HCT116 (cell line): ENCODE results near the gene ASCC1. TPM values are rescaled to one million over a fixed set of nuclear protein-coding genes. Genes with fewer than 3 reads are reported as not detected.

ENCODE experiments used
- ATAC-seq: fragments of 200-7000 bp; cut with Tn5 transposase; 2 replicates; pipeline ENCODE4 v1.9.1; 2020; ENCODE audit warnings: mild to moderate bottlenecking, moderate library complexity
- BruUV-seq: library from RNA; stranded (reverse); fragments of 400-500 nt; replicated peaks from 2 replicates; lab custom pipeline; 2021; lab: Mats Ljungman, UMichigan
- CTCF ChIA-PET: fragments of 300-600 bp; sonication (Branson Sonifier 250); formaldehyde crosslinking; loops from one replicate; lab custom pipeline; 2021; ENCODE audit warnings: antibody characterized with exemption; lab: Charles Lee
- POLR2A ChIA-PET: fragments of 300-600, 350-600 bp; sonication (Branson Sonifier 250); formaldehyde crosslinking; loops from one replicate; lab custom pipeline; 2021; ENCODE audit warnings: antibody characterized with exemption; lab: Charles Lee
- RAD21 ChIA-PET, 2 experiments: fragments of 300-600 bp; sonication (Branson Sonifier 250); formaldehyde crosslinking; loops; one replicate each; lab custom pipeline; 2023; ENCODE audit warnings: low total read pairs in 2 of 2; ENCODE audit not compliant: uncharacterized antibody in 2 of 2, unreplicated experiment in 2 of 2, low non-redundant PET in 1 of 2; lab: Charles Lee
- DNase-seq: peaks from one replicate; pipeline ENCODE4 v3.0.0-alpha.2; 2010; ENCODE audit warnings: low read depth, low spot score
- H2AFZ ChIP-seq: fragments of 200-600 bp; shearing (Covaris generic), sonication (generic); 2 replicates; pipeline ENCODE4 v1.6.1; 2017; ENCODE audit warnings: low read depth, mixed run types, mixed read lengths, antibody characterized with exemption, low read length; ENCODE audit not compliant: poor library complexity, severe bottlenecking
- H3K27ac ChIP-seq: 2 replicates; pipeline ENCODE4 v1.5.1; 2012; ENCODE audit warnings: low read depth, low read length
- H3K27me3 ChIP-seq: fragments of 200-600 bp; sonication (generic); 2 replicates; pipeline ENCODE4 v1.6.1; 2016; ENCODE audit warnings: mixed run types, low read length, mixed read lengths; ENCODE audit not compliant: insufficient read depth
- H3K36me3 ChIP-seq, 2 experiments: fragments of 200-500 bp in 1 of 2; fragments of 200-600 bp in 1 of 2; sonication (Bioruptor generic) in 1 of 2; sonication (generic) in 1 of 2; 2 replicates each; pipeline versions ENCODE4 v1.5.1 to v1.6.1; 2014 to 2016; ENCODE audit warnings: low read length in 2 of 2, inconsistent platforms in 1 of 2, mixed read lengths in 1 of 2, mixed run types in 1 of 2; ENCODE audit not compliant: insufficient read depth in 2 of 2, control insufficient read depth in 1 of 2
- H3K4me1 ChIP-seq, 2 experiments: fragments of 200-600 bp in 1 of 2; sonication (generic) in 1 of 2; 2 replicates each; pipeline versions ENCODE4 v1.5.1 to v1.6.1; 2012 to 2017; ENCODE audit warnings: low read length in 2 of 2, inconsistent platforms in 1 of 2, mild to moderate bottlenecking in 1 of 2, mixed read lengths in 1 of 2, mixed run types in 1 of 2, moderate library complexity in 1 of 2; ENCODE audit not compliant: insufficient read depth in 2 of 2, control insufficient read depth in 1 of 2
- H3K4me2 ChIP-seq: fragments of 200-600 bp; sonication (generic); 2 replicates; pipeline ENCODE4 v1.6.1; 2017; ENCODE audit warnings: mixed run types, low read length, mixed read lengths
- H3K4me3 ChIP-seq, 2 experiments: fragments of 200-600 bp in 1 of 2; sonication (generic) in 1 of 2; replicated peaks in 1 of 2; 2 replicates each; pipeline ENCODE4 v1.5.1; 2011 to 2016; ENCODE audit warnings: low read length in 2 of 2, control low read depth in 1 of 2, low read depth in 1 of 2, mild to moderate bottlenecking in 1 of 2, mixed read lengths in 1 of 2, mixed run types in 1 of 2
- H3K79me2 ChIP-seq: fragments of 200-600 bp; sonication (generic); 2 replicates; pipeline ENCODE4 v1.6.1; 2017; ENCODE audit warnings: mild to moderate bottlenecking, mixed run types, low read length, moderate library complexity, mixed read lengths; ENCODE audit not compliant: insufficient read depth
- H3K9ac ChIP-seq: fragments of 200-600 bp; sonication (generic); 2 replicates; pipeline ENCODE4 v1.6.1; 2016; ENCODE audit warnings: low read length, mixed read lengths
- H3K9me2 ChIP-seq: fragments of 200-600 bp; sonication (generic), shearing (Covaris generic); 2 replicates; pipeline ENCODE4 v1.6.1; 2017; ENCODE audit warnings: mixed run types, mild to moderate bottlenecking, moderate library complexity; ENCODE audit not compliant: insufficient read depth
- H3K9me3 ChIP-seq, 2 experiments: fragments of 200-500 bp in 1 of 2; fragments of 200-600 bp in 1 of 2; sonication (Bioruptor generic) in 1 of 2; sonication (generic) in 1 of 2; 2 replicates each; pipeline ENCODE4 v1.6.1; 2014 to 2017; ENCODE audit warnings: low read length in 2 of 2, mixed read lengths in 2 of 2, inconsistent platforms in 1 of 2, low read depth in 1 of 2, mild to moderate bottlenecking in 1 of 2, mixed run types in 1 of 2, moderate library complexity in 1 of 2; ENCODE audit not compliant: control insufficient read depth in 1 of 2, insufficient read depth in 1 of 2
- H4K20me1 ChIP-seq: fragments of 200-600 bp; sonication (generic), shearing (Covaris generic); 2 replicates; pipeline ENCODE4 v1.6.1; 2017; ENCODE audit warnings: mixed run types, mild to moderate bottlenecking, moderate library complexity; ENCODE audit not compliant: insufficient read depth
- EGR1 ChIP-seq: IDR thresholded peaks from 2 replicates; pipeline ENCODE4 v1.6.1; 2012; ENCODE audit warnings: low read depth
- EZH2phosphoT487 ChIP-seq: fragments of 200-600 bp; IDR thresholded peaks from 2 replicates; pipeline ENCODE4 v1.6.1; 2018; ENCODE audit warnings: antibody characterized with exemption, borderline replicate concordance
- FOSL1 ChIP-seq: IDR thresholded peaks from 2 replicates; pipeline ENCODE4 v1.6.1; 2012; ENCODE audit warnings: low read depth
- POLR2A ChIP-seq: IDR thresholded peaks from 2 replicates; pipeline ENCODE4 v1.7.0; 2011; ENCODE audit warnings: borderline replicate concordance; ENCODE audit not compliant: insufficient read depth, insufficient read length; ENCODE audit errors: extremely low read depth
- POLR2AphosphoS5 ChIP-seq: IDR thresholded peaks from 2 replicates; pipeline ENCODE4 v1.6.1; 2011; ENCODE audit warnings: mild to moderate bottlenecking, low read depth, low read length, moderate library complexity
- RAD21 ChIP-seq: IDR thresholded peaks from 2 replicates; pipeline ENCODE4 v1.6.1; 2012; ENCODE audit warnings: low read depth, mild to moderate bottlenecking
- SIN3A ChIP-seq: IDR thresholded peaks from 2 replicates; pipeline ENCODE4 v1.6.1; 2012; ENCODE audit warnings: low read depth
- SP1 ChIP-seq: IDR thresholded peaks from 2 replicates; pipeline ENCODE4 v1.6.1; 2012; ENCODE audit warnings: low read depth
- SRF ChIP-seq: IDR thresholded peaks from 2 replicates; pipeline ENCODE4 v1.6.1; 2012; ENCODE audit warnings: low read depth
- ZFX ChIP-seq: fragments of 450-650 bp; IDR thresholded peaks from 2 replicates; pipeline ENCODE4 v1.6.1; 2017
- ZNF274 ChIP-seq: fragments of 200-500 bp; sonication (Bioruptor generic); IDR thresholded peaks from 2 replicates; pipeline ENCODE4 v1.6.1; 2014; ENCODE audit warnings: mild to moderate bottlenecking, low read depth, low read length, inconsistent platforms
- intact Hi-C: fragments of 100-400 bp; cut with micrococcal nuclease; formaldehyde crosslinking; loops from 2 replicates; pipeline ENCODE4 v1.10.0; 2022
- total RNA-seq: library from RNA; stranded (reverse); gene quantifications from one replicate; pipeline ENCODE4 v1.2.1, GENCODE V29; 2021; ENCODE audit not compliant: unreplicated experiment
- TF ChIP-seq, protein P1 (sequence below): IDR thresholded peaks from 2 replicates; pipeline ENCODE4 v1.6.1; 2012
- TF ChIP-seq, protein P2 (sequence below): IDR thresholded peaks from 2 replicates; pipeline ENCODE4 v1.6.1; 2012; ENCODE audit warnings: low read depth

ASCC1 gene
- total RNA-seq, 1 experiment from 2014 or later = 34.5 TPM

DNA sequence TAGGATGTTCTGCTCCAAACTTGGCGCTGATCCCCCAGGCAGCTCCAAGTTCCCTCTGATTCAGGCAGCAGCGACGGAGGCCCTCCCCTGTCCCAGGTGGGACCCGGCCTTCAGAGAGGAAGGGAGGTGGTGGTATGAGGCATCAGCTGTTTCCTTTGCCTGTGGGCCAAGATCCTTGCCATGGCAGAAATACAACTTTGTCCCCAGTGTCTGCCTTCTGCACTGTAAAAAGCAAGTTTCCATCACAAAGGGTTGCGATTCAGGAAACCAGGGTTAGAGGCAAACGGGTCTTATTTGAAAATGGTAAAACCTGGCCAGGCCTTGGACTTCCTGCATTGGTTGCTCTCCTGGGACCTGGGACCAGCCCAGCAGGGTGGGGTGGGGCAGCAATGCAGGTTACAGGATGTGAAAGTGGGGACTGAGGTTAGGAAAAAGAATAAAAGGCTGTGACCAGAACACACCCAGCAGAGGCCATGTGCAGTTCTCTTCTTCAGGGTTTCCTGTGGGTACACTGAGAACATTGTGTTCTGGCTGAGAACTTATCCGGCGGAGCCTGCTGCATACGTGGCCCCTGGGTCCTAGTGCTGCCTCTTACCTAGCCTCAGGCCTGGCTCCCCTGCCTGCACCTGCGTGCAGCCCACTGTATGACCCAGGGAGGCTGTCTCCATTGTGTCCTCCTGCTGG is 32.5 kb upstream of the ASCC1 start:
- ChIA-PET RAD21 (no interaction called here), POLR2A (interaction anchor here (0.9 to 1.9 kb wide), 5 partner anchors 19 to 78 kb away, joined by 3 to 14 read pairs (median 4); partner anchors contain the start of gene DDIT4), CTCF (interaction anchor here (0.6 to 1.4 kb wide), 2 partner anchors 15 to 22 kb away, joined by 3 read pairs; no protein-coding TSS in a partner anchor)
- Histone ChIP-seq H3K4me2 (peak overlapping the region; percentile 58), H3K36me3 (no peaks in the 10 kb centered on the region), H3K9me3 (no peaks in the 10 kb centered on the region), H3K9ac (0 out of 2 replicates have a peak overlapping the region, but pooled peaks have one; percentile 19), H3K79me2 (no peaks in the 10 kb centered on the region), H3K27me3 (no peaks in the 10 kb centered on the region), H4K20me1 (no peaks in the 10 kb centered on the region), H2AFZ (peak overlapping the region; percentile 50), H3K4me1 (peaks cover 32 to 40% of the 10 kb centered on the region in 2 experiments), H3K4me3 (peak overlapping the region; percentile 21 to 24; a peak in 3 of 4 replicates), H3K27ac (peak overlapping the region; percentile 50; the same call in 1 of the 2 replicates), H3K9me2 (no peaks in the 10 kb centered on the region)
- DNase-seq (no peak), ATAC-seq (peak; percentile 78)
- intact Hi-C loops = no loop called here
- no TSS peak for BruUV-seq
- TF ChIP-seq POLR2AphosphoS5 = peak; percentile 43; the same call in 1 of the 2 replicates
- TF ChIP-seq POLR2A = peak; percentile 35
- TF ChIP-seq SP1 = peak; percentile 31; the same call in 1 of the 2 replicates
- peak; percentile 27; the same call in 1 of the 2 replicates for TF ChIP-seq ZFX
- no peak for TF ChIP-seq SRF
- no peak for TF ChIP-seq RAD21
- TF ChIP-seq FOSL1 = peak; percentile 56

DNA sequence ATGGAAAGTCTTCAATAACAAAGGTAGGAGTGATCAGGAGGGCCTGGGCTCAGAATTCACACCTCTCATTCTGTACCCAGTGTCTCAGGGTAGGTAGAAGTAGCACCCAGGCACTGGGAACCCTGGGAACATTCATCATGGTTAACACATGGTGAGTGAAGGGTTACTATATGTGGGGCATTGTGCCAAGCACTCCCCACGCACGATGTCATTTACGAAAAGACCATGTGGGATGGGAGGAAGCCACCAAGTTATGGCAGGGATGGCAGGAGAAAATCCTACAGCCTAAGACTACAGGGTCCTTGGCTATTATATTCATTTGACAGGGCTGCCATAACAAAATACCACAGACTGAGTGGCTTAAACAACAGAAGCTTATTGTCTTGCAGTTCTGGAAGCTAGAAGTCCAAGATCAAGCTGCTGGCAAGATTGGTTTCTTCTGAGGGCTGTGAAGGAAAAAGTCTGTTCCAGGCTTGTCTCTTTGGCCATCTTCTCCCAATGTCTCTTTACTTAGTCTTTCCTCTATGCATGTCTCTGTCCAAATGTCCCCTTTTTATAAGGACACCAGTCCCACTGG is 30.0 kb upstream of the ASCC1 start:
- Histone ChIP-seq H3K4me1 (peaks cover 35 to 40% of the 10 kb centered on the region in 2 experiments), H3K9me2 (no peaks in the 10 kb centered on the region), H3K27me3 (no peaks in the 10 kb centered on the region), H4K20me1 (no peaks in the 10 kb centered on the region), H3K9me3 (no peaks in the 10 kb centered on the region), H3K36me3 (no peaks in the 10 kb centered on the region), H3K9ac (no peak overlapping the region), H3K4me3 (no peak overlapping the region), H2AFZ (no peak overlapping the region), H3K79me2 (no peaks in the 10 kb centered on the region), H3K4me2 (no peak overlapping the region), H3K27ac (no peak overlapping the region)
- intact Hi-C loops = no loop called here
- POLR2A ChIA-PET = interaction anchor here (1.4 to 1.5 kb wide), 2 partner anchors 14 to 28 kb away, joined by 3 to 4 read pairs; partner anchors contain the start of gene DDIT4
- ATAC-seq = no peak
- no peak for DNase-seq
- CTCF ChIA-PET = interaction anchor here (1.1 kb wide), 1 partner anchor 9 kb away, joined by 3 read pairs; no protein-coding TSS in a partner anchor
- BruUV-seq = no TSS peak
- no peak for TF ChIP-seq SRF
- no peak for TF ChIP-seq SIN3A
- TF ChIP-seq EGR1 = no peak
- TF ChIP-seq POLR2A = no peak
- TF ChIP-seq, protein P1, sequence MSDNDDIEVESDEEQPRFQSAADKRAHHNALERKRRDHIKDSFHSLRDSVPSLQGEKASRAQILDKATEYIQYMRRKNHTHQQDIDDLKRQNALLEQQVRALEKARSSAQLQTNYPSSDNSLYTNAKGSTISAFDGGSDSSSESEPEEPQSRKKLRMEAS = no peak
- TF ChIP-seq EZH2phosphoT487 = no peak
- no peak for TF ChIP-seq ZFX
- no peak for TF ChIP-seq FOSL1
- TF ChIP-seq ZNF274 = no peak
- TF ChIP-seq, protein P2, sequence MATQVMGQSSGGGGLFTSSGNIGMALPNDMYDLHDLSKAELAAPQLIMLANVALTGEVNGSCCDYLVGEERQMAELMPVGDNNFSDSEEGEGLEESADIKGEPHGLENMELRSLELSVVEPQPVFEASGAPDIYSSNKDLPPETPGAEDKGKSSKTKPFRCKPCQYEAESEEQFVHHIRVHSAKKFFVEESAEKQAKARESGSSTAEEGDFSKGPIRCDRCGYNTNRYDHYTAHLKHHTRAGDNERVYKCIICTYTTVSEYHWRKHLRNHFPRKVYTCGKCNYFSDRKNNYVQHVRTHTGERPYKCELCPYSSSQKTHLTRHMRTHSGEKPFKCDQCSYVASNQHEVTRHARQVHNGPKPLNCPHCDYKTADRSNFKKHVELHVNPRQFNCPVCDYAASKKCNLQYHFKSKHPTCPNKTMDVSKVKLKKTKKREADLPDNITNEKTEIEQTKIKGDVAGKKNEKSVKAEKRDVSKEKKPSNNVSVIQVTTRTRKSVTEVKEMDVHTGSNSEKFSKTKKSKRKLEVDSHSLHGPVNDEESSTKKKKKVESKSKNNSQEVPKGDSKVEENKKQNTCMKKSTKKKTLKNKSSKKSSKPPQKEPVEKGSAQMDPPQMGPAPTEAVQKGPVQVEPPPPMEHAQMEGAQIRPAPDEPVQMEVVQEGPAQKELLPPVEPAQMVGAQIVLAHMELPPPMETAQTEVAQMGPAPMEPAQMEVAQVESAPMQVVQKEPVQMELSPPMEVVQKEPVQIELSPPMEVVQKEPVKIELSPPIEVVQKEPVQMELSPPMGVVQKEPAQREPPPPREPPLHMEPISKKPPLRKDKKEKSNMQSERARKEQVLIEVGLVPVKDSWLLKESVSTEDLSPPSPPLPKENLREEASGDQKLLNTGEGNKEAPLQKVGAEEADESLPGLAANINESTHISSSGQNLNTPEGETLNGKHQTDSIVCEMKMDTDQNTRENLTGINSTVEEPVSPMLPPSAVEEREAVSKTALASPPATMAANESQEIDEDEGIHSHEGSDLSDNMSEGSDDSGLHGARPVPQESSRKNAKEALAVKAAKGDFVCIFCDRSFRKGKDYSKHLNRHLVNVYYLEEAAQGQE = no peak
- RAD21 ChIA-PET = no interaction called here
